Mesenchymal stem cell (in vitro differentiated cells and primary cell): ENCODE measurements around the gene PPP2R2D. TPM values are rescaled to one million over a fixed set of nuclear protein-coding genes. Genes with fewer than 3 reads are reported as not detected.

ENCODE experiments used
- DNase-seq: peaks from one replicate; pipeline ENCODE4 v3.0.0-alpha.2; 2013
- H2AFZ ChIP-seq: one replicate; pipeline ENCODE4 v1.6.1; 2013; ENCODE audit warnings: low read depth, mild to moderate bottlenecking, control low read depth, inconsistent platforms, low read length, moderate library complexity
- H2AK5ac ChIP-seq: 2 replicates; pipeline ENCODE4 v1.6.1; 2013; ENCODE audit warnings: low read length, moderate library complexity, mild to moderate bottlenecking, inconsistent platforms; ENCODE audit not compliant: severe bottlenecking
- H2BK120ac ChIP-seq: one replicate; pipeline ENCODE4 v1.6.1; 2013; ENCODE audit warnings: low read depth, mild to moderate bottlenecking, inconsistent platforms, low read length, moderate library complexity
- H2BK12ac ChIP-seq, 2 experiments: one replicate each; pipeline ENCODE4 v1.6.1; 2013; ENCODE audit warnings: inconsistent platforms in 2 of 2, low read length in 2 of 2, mild to moderate bottlenecking in 2 of 2, moderate library complexity in 2 of 2, control low read depth in 1 of 2
- H2BK15ac ChIP-seq: one replicate; pipeline ENCODE4 v1.6.1; 2013; ENCODE audit warnings: mild to moderate bottlenecking, low read depth, inconsistent platforms; ENCODE audit not compliant: poor library complexity, severe bottlenecking
- H2BK5ac ChIP-seq: 2 replicates; pipeline ENCODE4 v1.6.1; 2013; ENCODE audit warnings: low read depth, mild to moderate bottlenecking, low read length, control low read depth, inconsistent platforms; ENCODE audit not compliant: poor library complexity, severe bottlenecking
- H3K14ac ChIP-seq, 2 experiments: one replicate each; pipeline ENCODE4 v1.6.1; 2013; ENCODE audit warnings: inconsistent platforms in 2 of 2, low read length in 2 of 2, control low read depth in 1 of 2, mild to moderate bottlenecking in 1 of 2, moderate library complexity in 1 of 2
- H3K18ac ChIP-seq, 2 experiments: one replicate each; pipeline ENCODE4 v1.6.1; 2013; ENCODE audit warnings: inconsistent platforms in 2 of 2, low read length in 2 of 2, control low read depth in 1 of 2, low read depth in 1 of 2, mild to moderate bottlenecking in 1 of 2
- H3K23ac ChIP-seq, 2 experiments: one replicate each; pipeline ENCODE4 v1.6.1; 2013; ENCODE audit warnings: inconsistent platforms in 2 of 2, low read length in 2 of 2, mild to moderate bottlenecking in 2 of 2, moderate library complexity in 2 of 2, control low read depth in 1 of 2
- H3K27ac ChIP-seq: 2 replicates; pipeline ENCODE4 v1.5.1; 2013; ENCODE audit warnings: mild to moderate bottlenecking, moderate library complexity, low read length, control low read depth, inconsistent platforms; ENCODE audit not compliant: poor library complexity, severe bottlenecking
- H3K27me3 ChIP-seq, 2 experiments: 2 replicates each; pipeline versions ENCODE4 v1.6.1 to v1.7.0; 2013; ENCODE audit warnings: low read length in 2 of 2, mild to moderate bottlenecking in 2 of 2, moderate library complexity in 2 of 2, control low read depth in 1 of 2, inconsistent platforms in 1 of 2; ENCODE audit not compliant: control insufficient read depth in 1 of 2, insufficient read depth in 1 of 2
- H3K36me3 ChIP-seq, 2 experiments: 2 replicates each; pipeline versions ENCODE4 v1.6.1 to v1.7.0; 2013; ENCODE audit warnings: low read length in 2 of 2, control low read depth in 1 of 2, inconsistent platforms in 1 of 2, low read depth in 1 of 2, mild to moderate bottlenecking in 1 of 2; ENCODE audit not compliant: insufficient read depth in 2 of 2, control insufficient read depth in 1 of 2
- H3K4ac ChIP-seq, 2 experiments: one replicate each; pipeline ENCODE4 v1.6.1; 2013; ENCODE audit warnings: inconsistent platforms in 2 of 2, low read length in 2 of 2, mild to moderate bottlenecking in 2 of 2, moderate library complexity in 2 of 2, control low read depth in 1 of 2, low read depth in 1 of 2
- H3K4me1 ChIP-seq: 2 replicates; pipeline ENCODE4 v1.6.1; 2013; ENCODE audit warnings: low read depth, low read length, control low read depth; ENCODE audit not compliant: control insufficient read depth, insufficient read depth
- H3K4me2 ChIP-seq: 2 replicates; pipeline ENCODE4 v1.6.1; 2013; ENCODE audit warnings: low read length, mild to moderate bottlenecking, inconsistent platforms; ENCODE audit not compliant: poor library complexity, severe bottlenecking
- H3K4me3 ChIP-seq, 2 experiments: 2 replicates each; pipeline versions ENCODE4 v1.5.1 to v1.7.0; 2013; ENCODE audit warnings: low read length in 2 of 2, mild to moderate bottlenecking in 2 of 2, control low read depth in 1 of 2, low read depth in 1 of 2; ENCODE audit not compliant: insufficient read depth in 1 of 2
- H3K79me1 ChIP-seq: replicated peaks from 2 replicates; pipeline ENCODE4 v1.6.1; 2013; ENCODE audit warnings: mild to moderate bottlenecking, control low read depth, low read length, inconsistent platforms; ENCODE audit not compliant: poor library complexity, severe bottlenecking
- H3K9ac ChIP-seq: 2 replicates; pipeline ENCODE4 v1.7.0; 2013; ENCODE audit warnings: mild to moderate bottlenecking, low read length, moderate library complexity
- H3K9me3 ChIP-seq: 2 replicates; pipeline ENCODE4 v1.7.0; 2013; ENCODE audit warnings: mild to moderate bottlenecking, low read length; ENCODE audit not compliant: control insufficient read depth
- H4K8ac ChIP-seq: one replicate; pipeline ENCODE4 v1.6.1; 2013; ENCODE audit warnings: inconsistent platforms, mild to moderate bottlenecking, low read length, moderate library complexity
- H4K91ac ChIP-seq: one replicate; pipeline ENCODE4 v1.6.1; 2013; ENCODE audit warnings: mild to moderate bottlenecking, low read length, inconsistent platforms
- WGBS: methylation state at CpG from one replicate; pipeline ENCODE4 v1.1.7; 2013; ENCODE audit warnings: mixed read lengths; 5-methylcytosine and 5-hydroxymethylcytosine counted together
- polyA plus RNA-seq, 2 experiments: library from polyadenylated mRNA; stranded (reverse); fragments of 200-250 nt; gene quantifications; one replicate each; pipeline ENCODE4 v1.2.3, GENCODE V29; 2013

Gene PPP2R2D
- 29.1 TPM for polyA plus RNA-seq (2013, experiment 1 of 2)
- 31.7 TPM for polyA plus RNA-seq (2013, experiment 2 of 2)

DNA sequence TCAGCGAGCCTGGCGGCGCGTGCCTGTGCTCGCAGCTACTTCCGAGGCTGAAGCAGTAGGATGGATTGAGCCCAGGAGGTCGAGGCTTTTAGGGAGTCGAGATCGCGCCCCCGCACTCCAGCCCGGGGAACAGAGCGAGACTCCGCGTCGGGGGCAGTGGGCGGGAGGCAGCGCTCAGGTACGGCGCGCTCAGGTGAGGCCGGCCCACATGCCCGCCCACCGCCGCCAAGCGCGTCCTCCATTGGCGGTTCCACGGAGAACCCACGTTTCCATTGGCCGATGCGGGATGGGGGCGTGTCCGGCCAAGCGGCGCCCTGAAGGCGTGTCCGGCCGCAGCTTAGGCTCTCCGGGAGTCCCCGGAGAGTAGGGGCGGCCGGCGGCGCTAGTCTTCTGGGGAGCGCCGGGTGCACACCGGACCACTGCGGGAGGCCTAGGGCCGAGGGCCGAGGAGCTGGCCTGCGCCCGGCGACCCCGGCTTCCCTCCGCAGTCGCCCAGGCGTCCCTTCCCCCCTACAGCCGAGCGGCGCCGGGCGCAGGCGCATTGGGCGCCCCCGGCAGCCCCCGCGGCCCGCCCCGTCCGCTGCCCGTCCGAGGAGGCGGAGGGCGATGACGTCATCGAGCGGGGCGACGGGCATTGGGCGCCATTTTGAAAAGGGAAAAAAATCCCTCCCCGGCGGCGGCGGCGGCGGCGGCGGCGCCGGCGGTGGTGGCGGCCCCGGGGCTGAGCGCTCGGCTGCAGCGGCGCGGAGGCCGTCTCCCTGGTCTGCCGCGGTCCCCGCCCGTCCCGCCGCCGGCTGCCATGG, at the start of gene PPP2R2D:
Gene PPP2R2D, plus strand, starts transcription at position 659 of the 803 bp plus-strand sequence. Its CDS starts 141 bp downstream, at position 800.
- Histone ChIP-seq H3K4ac (peak within 1 kb of the TSS; percentile 77 to 86), H2BK120ac (peak within 1 kb of the TSS; percentile 57), H2AK5ac (no peak within 1 kb of the TSS), H3K18ac (peak within 1 kb of the TSS; percentile 88 to 91), H3K79me1 (peaks cover 1% of the 10 kb centered on the region), H3K9ac (peak within 1 kb of the TSS; percentile 94), H4K8ac (peak within 1 kb of the TSS; percentile 66), H2BK12ac (peak within 1 kb of the TSS in 1 of 2 experiments; percentile 65), H3K4me2 (peak within 1 kb of the TSS; percentile 88), H3K23ac (peak within 1 kb of the TSS in 1 of 2 experiments; percentile 84), H2BK5ac (peak within 1 kb of the TSS; percentile 96), H3K27ac (no peak within 1 kb of the TSS), H3K4me1 (peaks cover 19% of the 10 kb centered on the region), H4K91ac (peak within 1 kb of the TSS; percentile 72), H3K27me3 (peaks cover 17 to 38% of the 10 kb centered on the region in 2 experiments), H3K14ac (no peak within 1 kb of the TSS), H3K4me3 (peak within 1 kb of the TSS; percentile 90 to 94), H3K9me3 (no peaks in the 10 kb centered on the region), H3K36me3 (peaks cover 3 to 6% of the 10 kb centered on the region in 2 experiments), H2AFZ (peak within 1 kb of the TSS; percentile 72), H2BK15ac (peak within 1 kb of the TSS; percentile 92)
- under 1% methylated on average over 77 of the region's 107 CpGs for WGBS
- peak; percentile 90 for DNase-seq

GRCh38 chr10:131851346-131851745, 49.5 kb upstream of the PPP2R2D start:
- Histone ChIP-seq H2AK5ac (no peak overlapping the region), H3K36me3 (no peaks in the 10 kb centered on the region), H2BK5ac (no peak overlapping the region), H3K4me1 (no peaks in the 10 kb centered on the region), H3K4ac (no peak overlapping the region), H3K79me1 (no peaks in the 10 kb centered on the region), H2BK12ac (no peak overlapping the region), H3K9ac (no peak overlapping the region), H3K27ac (no peak overlapping the region), H3K18ac (no peak overlapping the region), H4K8ac (no peak overlapping the region), H3K14ac (no peak overlapping the region), H3K4me3 (no peak overlapping the region), H3K4me2 (no peak overlapping the region), H2BK120ac (no peak overlapping the region), H4K91ac (no peak overlapping the region), H3K27me3 (peaks cover 0 to 4% of the 10 kb centered on the region in 2 experiments), H2AFZ (no peak overlapping the region), H3K23ac (no peak overlapping the region), H3K9me3 (no peaks in the 10 kb centered on the region), H2BK15ac (no peak overlapping the region)
- DNase-seq, result no peak
- 90% methylated on average over 9 of the region's 11 CpGs for WGBS

GRCh38 chr10:131852176-131852822, 48.5 kb upstream of the PPP2R2D start:
- Histone ChIP-seq H3K4ac (no peak overlapping the region), H3K18ac (no peak overlapping the region), H2BK5ac (no peak overlapping the region), H2BK12ac (no peak overlapping the region), H4K91ac (no peak overlapping the region), H2BK120ac (no peak overlapping the region), H3K27ac (no peak overlapping the region), H3K4me1 (no peaks in the 10 kb centered on the region), H3K14ac (no peak overlapping the region), H2AFZ (no peak overlapping the region), H2BK15ac (no peak overlapping the region), H3K4me2 (no peak overlapping the region), H3K23ac (no peak overlapping the region), H2AK5ac (no peak overlapping the region), H4K8ac (no peak overlapping the region), H3K9ac (no peak overlapping the region), H3K4me3 (no peak overlapping the region), H3K27me3 (peaks cover 0 to 7% of the 10 kb centered on the region in 2 experiments), H3K79me1 (no peaks in the 10 kb centered on the region), H3K9me3 (no peaks in the 10 kb centered on the region), H3K36me3 (no peaks in the 10 kb centered on the region)
- DNase-seq, result no peak
- WGBS, result 93% methylated on average over 31 of the region's 32 CpGs
